ENCODE data around the gene MAB21L1.
A peak's percentile ranks its signal among the peaks of the same experiment; 100 is the strongest.

MAB21L1 gene

DNA sequence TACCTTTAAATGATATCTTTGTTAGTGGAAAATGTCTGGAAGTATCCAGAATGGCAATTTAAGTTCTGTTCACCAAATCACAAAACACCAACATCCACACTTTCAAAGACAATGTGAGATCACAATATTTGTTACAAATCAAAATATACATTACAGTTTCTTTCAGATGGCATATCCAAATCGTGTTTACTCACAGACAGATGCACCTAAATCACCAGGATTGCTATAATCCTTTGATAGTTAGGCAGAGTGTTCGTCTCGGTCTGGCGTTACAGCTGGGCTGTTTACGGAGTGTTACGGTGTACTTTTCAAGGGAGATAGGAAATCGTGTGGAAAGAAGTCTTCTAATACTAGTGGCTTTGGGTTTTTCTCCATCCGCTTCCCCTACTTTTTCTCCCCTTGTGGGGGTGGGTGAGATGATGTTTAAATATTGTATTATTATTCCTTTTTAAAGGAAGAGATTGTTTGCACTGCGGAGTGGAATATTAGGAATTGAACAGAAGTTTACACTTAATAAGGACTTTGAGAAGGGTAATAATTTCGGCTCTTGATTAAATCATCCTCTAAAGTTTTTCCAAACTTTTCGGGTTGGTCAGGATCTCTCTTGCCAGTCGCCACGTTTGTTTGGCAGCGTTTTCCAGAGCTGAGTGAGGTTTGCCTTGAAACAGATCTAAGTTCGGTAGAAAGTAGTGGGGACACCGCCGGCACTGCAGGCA is 1.8 kb downstream of the MAB21L1 start:
- TF ChIP-seq, protein P1, sequence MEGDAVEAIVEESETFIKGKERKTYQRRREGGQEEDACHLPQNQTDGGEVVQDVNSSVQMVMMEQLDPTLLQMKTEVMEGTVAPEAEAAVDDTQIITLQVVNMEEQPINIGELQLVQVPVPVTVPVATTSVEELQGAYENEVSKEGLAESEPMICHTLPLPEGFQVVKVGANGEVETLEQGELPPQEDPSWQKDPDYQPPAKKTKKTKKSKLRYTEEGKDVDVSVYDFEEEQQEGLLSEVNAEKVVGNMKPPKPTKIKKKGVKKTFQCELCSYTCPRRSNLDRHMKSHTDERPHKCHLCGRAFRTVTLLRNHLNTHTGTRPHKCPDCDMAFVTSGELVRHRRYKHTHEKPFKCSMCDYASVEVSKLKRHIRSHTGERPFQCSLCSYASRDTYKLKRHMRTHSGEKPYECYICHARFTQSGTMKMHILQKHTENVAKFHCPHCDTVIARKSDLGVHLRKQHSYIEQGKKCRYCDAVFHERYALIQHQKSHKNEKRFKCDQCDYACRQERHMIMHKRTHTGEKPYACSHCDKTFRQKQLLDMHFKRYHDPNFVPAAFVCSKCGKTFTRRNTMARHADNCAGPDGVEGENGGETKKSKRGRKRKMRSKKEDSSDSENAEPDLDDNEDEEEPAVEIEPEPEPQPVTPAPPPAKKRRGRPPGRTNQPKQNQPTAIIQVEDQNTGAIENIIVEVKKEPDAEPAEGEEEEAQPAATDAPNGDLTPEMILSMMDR (IDR thresholded peaks at IDR 0.05): no peak
- Histone ChIP-seq H3K27ac (peak overlapping the region in 1 of 2 donors; percentile 52), H3K4me3 (peak overlapping the region; percentile 74)
- DNase-seq (ENCODE audit: low spot score): no peak

DNA sequence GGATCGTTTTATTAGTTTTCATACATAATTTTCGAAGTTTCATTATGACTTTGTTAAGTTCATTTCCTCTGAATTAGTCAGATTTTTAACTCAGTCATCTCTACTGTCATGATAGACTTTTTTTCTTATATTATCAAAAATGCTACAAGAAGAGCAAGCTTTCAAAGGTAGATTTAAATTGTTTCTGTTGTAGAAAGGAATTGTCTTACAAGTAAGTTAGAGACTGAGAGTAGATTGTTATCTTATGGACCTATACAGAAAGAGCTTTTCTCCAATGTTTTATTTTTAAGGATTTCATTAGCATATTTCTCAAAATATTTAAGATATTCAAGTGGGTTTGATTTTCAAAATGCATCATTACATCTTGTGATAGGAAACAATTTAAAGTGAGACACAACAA is 2.7 kb downstream of the MAB21L1 start:
- no peak for DNase-seq (ENCODE audit: low spot score)

DNA sequence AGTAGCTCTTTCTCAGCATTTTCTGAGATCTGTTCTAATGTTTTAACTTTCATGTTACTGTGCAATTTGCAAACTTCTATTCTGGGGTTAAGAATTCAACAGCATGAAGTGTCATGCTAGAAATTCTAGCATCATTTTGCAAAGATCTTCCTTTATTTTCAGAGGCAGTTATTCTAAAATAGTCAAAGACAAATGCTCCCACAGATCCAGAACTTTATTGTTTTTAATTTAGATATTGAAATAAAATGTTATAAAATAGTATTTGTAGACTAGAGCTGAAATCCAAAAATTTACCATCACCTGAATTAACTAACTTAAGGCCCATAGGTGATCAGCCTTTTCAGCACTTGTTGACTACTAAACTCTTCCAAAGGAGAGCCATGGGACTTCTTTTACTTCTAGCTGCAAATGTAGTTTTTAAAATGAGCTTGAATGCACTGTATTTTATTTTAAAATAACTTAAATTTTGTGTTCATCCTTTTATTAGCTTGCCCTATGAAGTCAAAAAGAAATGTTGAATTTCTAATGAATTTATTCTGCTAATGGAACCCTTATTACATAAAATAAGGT is 3.2 kb downstream of the MAB21L1 start:
- TF ChIP-seq, protein P1 (IDR thresholded peaks at IDR 0.05): no peak

More for the DNA sequence above, 2.7 kb downstream of the MAB21L1 start:
- Histone ChIP-seq H3K27ac (no peak overlapping the region), H3K4me3 (no peak overlapping the region)
- TF ChIP-seq, protein P1 (IDR thresholded peaks at IDR 0.05): no peak

DNA sequence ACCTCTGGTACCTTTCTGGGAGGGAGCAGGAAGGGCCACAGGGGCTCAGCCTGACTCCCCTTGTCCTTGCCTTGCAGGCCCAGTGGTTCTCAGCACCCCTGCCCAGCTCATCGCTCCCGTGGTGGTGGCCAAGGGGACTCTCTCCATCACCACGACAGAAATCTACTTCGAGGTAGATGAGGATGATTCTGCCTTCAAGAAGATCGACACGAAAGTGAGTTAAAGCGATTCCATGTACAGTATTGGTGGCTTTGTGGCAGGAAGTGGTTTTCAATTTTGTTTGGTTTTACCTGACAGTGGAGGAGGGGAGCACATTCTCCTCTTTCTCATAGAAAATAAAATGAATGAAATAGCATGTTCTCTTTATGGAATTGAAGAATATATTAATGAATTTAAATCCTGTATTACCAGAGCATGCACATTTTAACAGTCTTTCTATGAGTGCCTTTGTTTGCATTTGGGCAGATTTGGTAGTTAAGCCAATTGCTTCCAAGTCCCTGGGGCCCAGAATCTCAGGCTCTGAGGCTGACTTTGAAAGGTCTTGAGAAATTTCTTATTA is 4.1 kb downstream of the MAB21L1 start:
- Histone ChIP-seq H3K27ac (no peak overlapping the region), H3K4me3 (peak overlapping the region; percentile 4)
- TF ChIP-seq, protein P1 (IDR thresholded peaks at IDR 0.05): no peak
- no peak for DNase-seq (ENCODE audit: low spot score)

More for the DNA sequence above, 3.2 kb downstream of the MAB21L1 start:
- no peak for DNase-seq (ENCODE audit: low spot score)
- Histone ChIP-seq H3K27ac (no peak overlapping the region), H3K4me3 (no peak overlapping the region)

DNA sequence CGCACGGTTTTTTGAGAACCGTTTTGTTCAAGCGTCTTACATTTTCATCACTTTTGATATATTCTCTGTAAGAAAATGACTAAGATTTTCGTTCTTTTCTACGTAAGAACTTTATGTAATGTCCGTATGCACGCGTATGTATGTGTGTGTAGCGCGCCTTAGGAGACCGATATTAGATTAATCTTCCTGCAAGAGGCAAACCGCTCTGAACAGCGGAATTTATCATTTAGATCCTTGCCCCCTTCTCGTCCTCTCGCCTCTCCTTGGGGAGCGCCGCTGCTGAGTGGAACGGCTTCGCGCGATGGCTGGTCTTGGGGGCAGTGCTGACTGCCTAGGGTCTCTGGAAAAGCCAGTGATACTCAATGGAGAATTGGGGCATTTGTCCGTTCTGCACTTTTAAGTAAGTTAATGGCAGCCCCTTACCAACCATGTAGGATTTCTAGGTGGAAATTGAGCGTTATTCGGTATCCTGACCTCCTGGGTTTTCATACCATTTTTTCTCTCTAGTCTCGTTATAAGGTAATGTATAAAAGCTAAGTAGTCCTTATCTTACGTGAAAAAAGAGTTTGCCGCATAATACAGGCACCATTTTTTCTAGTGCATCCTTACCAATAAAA is 4.7 kb downstream of the MAB21L1 start:
- TF ChIP-seq, protein P1 (IDR thresholded peaks at IDR 0.05): no peak
- Histone ChIP-seq H3K27ac (no peak overlapping the region), H3K4me3 (peak overlapping the region; percentile 4)
- no peak for DNase-seq (ENCODE audit: low spot score)

DNA sequence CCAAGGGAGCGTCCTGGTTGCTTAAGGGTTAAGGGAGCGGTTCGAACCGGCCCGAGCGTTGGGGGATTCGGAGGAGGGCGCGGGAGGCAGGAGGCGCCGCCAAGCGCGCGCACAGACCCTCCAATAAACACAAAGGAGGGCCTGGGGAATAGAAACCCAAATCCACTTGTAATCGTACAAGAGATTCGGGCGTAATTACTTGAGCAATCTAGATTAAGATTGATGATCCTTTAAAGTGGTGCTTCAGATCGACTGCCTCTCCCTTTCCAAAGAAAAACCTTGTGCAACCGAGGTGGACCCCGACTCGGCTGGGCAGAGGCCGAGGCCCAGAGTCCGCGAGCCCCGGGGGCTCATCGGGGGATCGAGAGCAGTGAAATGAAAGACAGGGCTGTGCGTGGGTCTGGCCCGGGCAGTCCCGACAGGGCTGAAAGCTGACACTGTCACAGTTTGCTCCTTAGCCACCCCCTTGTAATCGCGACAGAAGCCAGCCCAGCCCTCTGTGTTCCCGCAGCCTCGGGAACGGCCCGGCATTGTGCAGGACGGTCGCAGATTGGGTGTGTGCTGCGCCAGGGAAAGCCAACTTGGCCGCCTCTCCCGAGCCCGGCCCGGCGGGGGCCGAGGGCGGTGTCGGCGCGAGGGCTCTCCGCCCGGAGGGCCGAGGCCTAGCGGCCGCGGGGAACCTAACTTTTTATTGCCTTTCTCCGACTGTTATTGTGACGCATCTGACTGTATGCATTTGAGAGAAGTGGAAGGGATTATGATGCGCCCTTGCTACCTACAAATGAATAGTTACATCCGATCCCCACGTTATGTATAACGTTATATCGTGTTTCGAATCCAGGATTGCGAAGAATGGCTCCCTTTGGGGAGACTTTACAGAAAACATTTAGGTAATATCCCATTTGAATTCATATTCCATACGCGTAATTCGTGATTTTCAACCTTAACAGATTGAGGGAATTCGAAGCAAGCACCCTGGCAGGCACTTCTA is 5.5 kb downstream of the MAB21L1 start:
- Histone ChIP-seq H3K27ac (peak overlapping the region; percentile 51 to 67), H3K4me3 (peak overlapping the region; percentile 70)
- no peak for DNase-seq (ENCODE audit: low spot score)
- TF ChIP-seq, protein P1 (IDR thresholded peaks at IDR 0.05): no peak
